ENCODE data around the gene CDADC1.
"Not testable (repeated sequence)": the region's sequence is repeated elsewhere in the genome, so short reads cannot be mapped to it uniquely, and the experiment has no call there.

Gene CDADC1

DNA sequence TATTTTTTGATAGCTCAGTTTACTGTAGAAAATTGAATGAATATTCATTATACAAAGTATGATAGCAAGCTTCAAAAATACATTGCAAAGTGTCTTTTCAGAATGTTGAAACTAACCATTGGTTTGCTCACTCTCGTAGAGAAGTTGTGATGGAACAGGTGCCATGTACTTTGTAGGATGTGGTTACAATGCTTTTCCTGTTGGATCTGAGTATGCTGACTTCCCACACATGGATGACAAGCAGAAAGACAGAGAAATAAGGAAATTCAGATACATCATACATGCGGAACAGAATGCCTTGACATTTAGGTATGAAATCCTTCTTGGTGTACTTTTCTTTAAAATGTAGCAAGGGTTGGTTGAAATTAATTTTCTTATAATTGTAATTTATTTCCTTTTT lies 30.5 kb downstream of the CDADC1 start:
- no peak for DNase-seq (ENCODE audit: low read depth, low spot score)
- no peak overlapping the region for H3K4me3 ChIP-seq (ENCODE audit: low read depth, low read length)
- TF ChIP-seq, protein P1, sequence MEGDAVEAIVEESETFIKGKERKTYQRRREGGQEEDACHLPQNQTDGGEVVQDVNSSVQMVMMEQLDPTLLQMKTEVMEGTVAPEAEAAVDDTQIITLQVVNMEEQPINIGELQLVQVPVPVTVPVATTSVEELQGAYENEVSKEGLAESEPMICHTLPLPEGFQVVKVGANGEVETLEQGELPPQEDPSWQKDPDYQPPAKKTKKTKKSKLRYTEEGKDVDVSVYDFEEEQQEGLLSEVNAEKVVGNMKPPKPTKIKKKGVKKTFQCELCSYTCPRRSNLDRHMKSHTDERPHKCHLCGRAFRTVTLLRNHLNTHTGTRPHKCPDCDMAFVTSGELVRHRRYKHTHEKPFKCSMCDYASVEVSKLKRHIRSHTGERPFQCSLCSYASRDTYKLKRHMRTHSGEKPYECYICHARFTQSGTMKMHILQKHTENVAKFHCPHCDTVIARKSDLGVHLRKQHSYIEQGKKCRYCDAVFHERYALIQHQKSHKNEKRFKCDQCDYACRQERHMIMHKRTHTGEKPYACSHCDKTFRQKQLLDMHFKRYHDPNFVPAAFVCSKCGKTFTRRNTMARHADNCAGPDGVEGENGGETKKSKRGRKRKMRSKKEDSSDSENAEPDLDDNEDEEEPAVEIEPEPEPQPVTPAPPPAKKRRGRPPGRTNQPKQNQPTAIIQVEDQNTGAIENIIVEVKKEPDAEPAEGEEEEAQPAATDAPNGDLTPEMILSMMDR (IDR thresholded peaks at IDR 0.05; ENCODE audit: insufficient read depth, low read length, missing control alignments), result no peak
- ChIA-PET POLR2A (no interaction called here), CTCF (interaction anchor here (1.0 to 5.4 kb wide), 11 partner anchors 8 to 528 kb away, joined by 3 to 55 read pairs (median 4); partner anchors contain the start of gene CDADC1)

- H3K4me3 ChIP-seq (ENCODE audit: low read depth, low read length), result no peak overlapping the region
- POLR2A ChIA-PET, result no interaction called here
- TF ChIP-seq, protein P1 (IDR thresholded peaks at IDR 0.05; ENCODE audit: insufficient read depth, low read length, missing control alignments), result no peak
- CTCF ChIA-PET, result interaction anchor here (1.0 to 5.4 kb wide), 15 partner anchors 9 to 528 kb away, joined by 3 to 55 read pairs (median 5); partner anchors contain the start of genes CAB39L and CDADC1
- no peak for DNase-seq (ENCODE audit: low read depth, low spot score)
These were observed 31.4 kb downstream of the CDADC1 start for GRCh38 chr13:49279112-49279511.

DNA sequence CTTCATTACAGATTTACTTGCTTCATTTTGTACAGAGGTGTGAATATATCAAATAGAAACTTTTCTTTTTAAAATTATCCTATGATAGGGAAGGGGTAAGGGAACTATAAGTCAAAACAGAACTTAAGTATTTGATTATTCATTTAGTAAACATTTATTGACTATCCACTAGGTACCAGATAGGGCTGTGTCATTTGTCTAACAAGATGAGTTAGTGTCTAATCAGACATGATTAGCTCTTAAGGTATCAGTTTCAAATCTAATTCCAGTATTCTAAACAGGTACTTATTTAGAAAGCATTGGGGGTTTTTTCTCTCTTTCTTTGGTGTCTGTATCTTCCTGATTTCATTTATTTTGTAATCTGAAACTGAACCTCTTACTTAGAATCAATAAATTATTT lies 32.2 kb downstream of the CDADC1 start:
- no peak for DNase-seq (ENCODE audit: low read depth, low spot score)
- ChIA-PET CTCF (interaction anchor here (0.7 to 5.4 kb wide), 26 partner anchors 9 to 686 kb away, joined by 3 to 55 read pairs (median 9); partner anchors contain the start of genes CAB39L and CDADC1), POLR2A (no interaction called here)
- H3K4me3 ChIP-seq (ENCODE audit: low read depth, low read length), result no peak overlapping the region
- TF ChIP-seq, protein P1 (IDR thresholded peaks at IDR 0.05; ENCODE audit: insufficient read depth, low read length, missing control alignments), result no peak

DNA sequence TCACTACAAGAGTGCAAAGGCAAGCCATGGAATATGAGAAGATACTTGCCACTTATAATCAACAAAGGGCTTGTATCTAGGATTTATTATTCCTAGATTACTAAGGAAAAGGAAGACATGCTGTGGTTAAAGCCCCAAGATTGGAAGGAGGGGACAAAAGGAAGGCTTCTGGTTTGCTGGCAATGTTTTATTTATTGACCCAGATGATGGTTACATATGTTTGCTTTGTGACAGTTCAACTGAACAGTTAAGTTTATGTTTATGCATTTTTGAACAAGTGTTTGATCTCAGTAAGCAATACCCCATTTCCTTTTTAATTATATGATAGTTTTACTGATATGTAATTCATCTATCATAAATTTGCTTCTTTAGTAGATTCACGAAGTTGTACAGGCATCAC lies 40.3 kb downstream of the CDADC1 start:
- ChIA-PET POLR2A (no interaction called here), CTCF (interaction anchor here (1.6 kb wide), 1 partner anchor 8 kb away, joined by 14 read pairs; no protein-coding TSS in a partner anchor)
- TF ChIP-seq, protein P1 (IDR thresholded peaks at IDR 0.05; ENCODE audit: insufficient read depth, low read length, missing control alignments), result no peak
- H3K4me3 ChIP-seq (ENCODE audit: low read depth, low read length), result no peak overlapping the region
- DNase-seq (ENCODE audit: low read depth, low spot score), result no peak

DNA sequence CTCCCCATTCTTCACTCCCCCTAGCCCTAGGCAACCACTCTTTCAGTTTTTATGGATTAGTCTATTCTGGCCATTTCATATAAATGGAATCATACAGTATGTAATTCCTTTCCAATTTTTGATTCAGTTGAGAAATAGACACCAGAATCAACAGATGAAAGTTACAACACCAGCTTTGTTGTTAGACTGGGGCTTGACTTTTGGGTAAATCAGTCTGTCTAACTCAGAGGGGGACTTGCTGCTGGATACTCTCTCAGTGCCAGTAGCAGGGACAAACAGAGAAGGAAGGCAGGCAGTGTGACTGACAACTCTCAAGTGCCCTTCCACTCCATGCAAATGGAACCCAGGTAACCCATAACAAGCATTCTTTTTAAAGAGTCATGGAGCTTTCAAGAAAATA lies 40.7 kb downstream of the CDADC1 start:
- no peak overlapping the region for H3K4me3 ChIP-seq (ENCODE audit: low read depth, low read length)
- no peak for DNase-seq (ENCODE audit: low read depth, low spot score)
- TF ChIP-seq, protein P1 (IDR thresholded peaks at IDR 0.05; ENCODE audit: insufficient read depth, low read length, missing control alignments), result no peak
- CTCF ChIA-PET, result interaction anchor here (0.8 to 4.4 kb wide), 5 partner anchors 9 to 189 kb away, joined by 3 to 23 read pairs (median 4); no protein-coding TSS in a partner anchor
- POLR2A ChIA-PET, result interaction anchor here (0.7 kb wide), 1 partner anchor 294 kb away, joined by 4 read pairs; no protein-coding TSS in a partner anchor

DNA sequence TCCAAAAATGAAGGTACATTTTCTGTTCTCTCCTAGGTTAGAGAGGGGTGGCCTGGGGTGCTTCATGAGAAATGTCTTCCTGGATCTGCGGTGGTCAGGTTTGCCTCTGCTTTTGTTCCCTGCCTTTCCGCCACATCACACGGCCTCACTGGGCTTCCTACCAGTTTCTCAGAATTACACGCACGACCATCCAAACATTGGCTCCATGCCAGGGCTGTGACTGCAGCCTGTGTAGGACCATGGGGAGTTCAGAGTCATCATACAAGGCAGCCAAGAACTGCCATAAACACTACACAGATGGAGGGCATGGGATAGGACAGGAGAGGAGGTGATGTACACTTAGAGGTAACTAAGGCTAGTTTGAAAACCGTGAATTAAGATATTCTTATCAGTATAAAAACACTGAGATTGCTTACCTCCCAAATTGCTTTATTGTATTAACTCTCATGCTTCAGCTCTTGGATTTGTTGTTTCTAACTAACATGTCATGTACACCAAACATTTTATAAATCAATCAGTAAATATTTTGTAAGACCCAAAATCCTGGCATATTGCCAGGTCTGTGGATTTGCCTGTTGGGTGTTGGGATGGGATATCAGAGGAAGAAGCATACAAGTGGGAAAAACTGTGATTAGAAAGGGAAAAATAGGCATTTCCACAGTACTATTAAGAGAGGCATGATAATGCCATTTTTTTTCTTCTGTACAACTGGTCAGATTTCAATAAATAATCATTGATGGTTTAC lies 45.2 kb downstream of the CDADC1 start:
- no peak overlapping the region for H3K4me3 ChIP-seq (ENCODE audit: low read depth, low read length)
- TF ChIP-seq, protein P1 (IDR thresholded peaks at IDR 0.05; ENCODE audit: insufficient read depth, low read length, missing control alignments), result no peak
- ChIA-PET POLR2A (no interaction called here), CTCF (interaction anchor here (3.2 to 4.4 kb wide), 2 partner anchors 8 to 11 kb away, joined by 23 to 35 read pairs; no protein-coding TSS in a partner anchor)
- DNase-seq (ENCODE audit: low read depth, low spot score), result no peak

DNA sequence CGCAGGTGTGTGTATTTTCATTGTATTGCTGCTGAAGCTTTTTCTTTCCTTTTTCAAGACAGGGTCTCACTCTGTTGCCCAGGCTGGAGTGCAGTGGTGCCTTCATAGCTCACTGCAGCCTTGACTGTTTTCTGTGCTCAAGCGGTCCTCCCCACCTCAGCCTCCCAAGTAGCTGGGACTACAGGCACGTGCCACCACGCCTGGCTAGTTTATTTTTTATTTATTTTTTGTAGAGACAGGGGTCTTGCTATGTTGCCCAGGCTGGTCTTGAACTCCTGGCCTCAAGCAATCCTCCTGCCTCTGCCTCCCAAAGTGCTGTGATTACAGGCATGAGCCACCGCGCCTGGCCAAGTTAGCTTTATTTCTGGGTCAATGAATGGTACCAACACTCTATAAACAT lies 47.0 kb downstream of the CDADC1 start:
- DNase-seq (ENCODE audit: low read depth, low spot score); POLR2A ChIA-PET; H3K4me3 ChIP-seq (ENCODE audit: low read depth, low read length): not testable (repeated sequence)
- CTCF ChIA-PET, result interaction anchor here (0.7 to 9.5 kb wide), 11 partner anchors 9 to 312 kb away, joined by 3 to 78 read pairs (median 4); partner anchors contain the start of genes CAB39L and SETDB2
